Heart right ventricle (tissue), 16 donors: ENCODE results near the gene NELL1. TPM values are rescaled to one million over a fixed set of nuclear protein-coding genes. Genes with fewer than 3 reads are reported as not detected.

ENCODE experiments used
- ATAC-seq, 8 donors: fragments of 200-7000 bp; cut with Tn5 transposase; one replicate each; pipeline ENCODE4 v1.9.1; 2020; ENCODE audit warnings: mild to moderate bottlenecking in 8 of 8, moderate library complexity in 8 of 8, moderate number of reproducible peaks in 1 of 8
- DNase-seq, 2 donors: peaks; one replicate each; pipeline ENCODE4 v3.0.0-alpha.2; 2020
- H3K27ac ChIP-seq, 10 donors: fragments of 200-600 bp; sonication (generic) in 2 of 10; one replicate each; pipeline versions ENCODE4 v1.5.0 to v1.8.0; 2020 to 2022; ENCODE audit warnings: mild to moderate bottlenecking in 3 of 10
- H3K27me3 ChIP-seq, 7 donors: fragments of 200-600 bp; one replicate each; pipeline ENCODE4 v1.8.0; 2021 to 2022; ENCODE audit warnings: mild to moderate bottlenecking in 2 of 7
- H3K36me3 ChIP-seq, 9 donors: fragments of 200-600 bp; sonication (generic) in 1 of 9; one replicate each; pipeline versions ENCODE4 v1.5.0 to v1.8.0; 2020 to 2022; ENCODE audit warnings: mild to moderate bottlenecking in 2 of 9
- H3K4me1 ChIP-seq, 9 donors: fragments of 200-600 bp; sonication (generic) in 1 of 9; one replicate each; pipeline versions ENCODE4 v1.5.0 to v1.8.0; 2020 to 2022; ENCODE audit warnings: mild to moderate bottlenecking in 4 of 9
- H3K4me3 ChIP-seq, 10 donors: fragments of 200-600 bp; sonication (generic) in 2 of 10; one replicate each; pipeline versions ENCODE4 v1.5.0 to v1.8.0; 2020 to 2022; ENCODE audit warnings: mild to moderate bottlenecking in 7 of 10, moderate library complexity in 2 of 10
- H3K9me3 ChIP-seq, 11 donors: fragments of 200-600 bp in 10 of 11; sonication (generic) in 2 of 11; one replicate each; pipeline versions ENCODE4 v1.5.0 to v1.8.0; 2013 to 2022; ENCODE audit warnings: mild to moderate bottlenecking in 2 of 11, control low read depth in 1 of 11, moderate library complexity in 1 of 11
- WGBS, 2 donors: extraction: QIAGEN DNeasy Blood & Tissue Kit; methylation state at CpG; one replicate each; pipeline ENCODE4 v1.1.7; 2013; ENCODE audit warnings: inconsistent platforms in 1 of 2; 5-methylcytosine and 5-hydroxymethylcytosine counted together
- intact Hi-C, 10 donors: fragments of 100-400 bp; cut with DNase I; formaldehyde crosslinking; loops; one replicate each; pipeline versions ENCODE4 v1.11.1 to v1.14.2; 2022
- polyA plus RNA-seq, 2 donors: library from polyadenylated mRNA; stranded (reverse); fragments of 200-250 nt; gene quantifications; one replicate each; pipeline ENCODE4 v1.2.3, GENCODE V29; 2013
- total RNA-seq, 10 donors: library from RNA; stranded (reverse); fragmentation: NEBNext Ultra II Directional in 3 of 10; extraction: Animal tissue kit (Norgen Biotek cat#: 25700) in 3 of 10; gene quantifications; one replicate each; pipeline versions ENCODE4 v1.2.1 to v1.2.4, GENCODE V29; 2021 to 2023
- TF ChIP-seq, protein P1 (sequence below), 9 donors: fragments of 200-600 bp; sonication (generic) in 2 of 9; IDR thresholded peaks; one replicate each; pipeline versions ENCODE4 v1.5.0 to v1.8.0; 2021 to 2022; ENCODE audit warnings: antibody characterized with exemption in 9 of 9, mild to moderate bottlenecking in 5 of 9, moderate library complexity in 1 of 9
- donor health status: Arrhythmogenic right ventricular cardiomyopathy.
- donor health status: ischemic (EF 13 %, LVEDD 7.1; RV severe dilation, severe dysfunction).
- donor health status: healthy with polysubstance abuse.
- donor health status: DM: no; HTN: yes; CAD: no.
- donor health status: DM: no; HTN: no; CAD: no.
- donor health status: ischemic (EF 25% LVEDD 6.9; RV normal size, moderate dysfunction).
- donor health status: ischemic (EF 25% LVEDD 5.7; RV mildly dilated, moderate dysfunction).
- donor health status: healthy.
- donor health status: DM: yes; HTN: yes; CAD: no.
- donor health status: Ischemic cardiomyopathy.
- donor health status: ischemic (EF 35%, LVEDD 5.7; RV mildly dilated, moderate dysfunction).
- donor health status: nonischemic (EF 11% LVEDD 7.7; RV severe dilation, severe dysfunction).
- donor health status: DM: yes; HTN: yes; CAD: no.
- donor health status: PGD.
- donor health status: ischemic (EF 29% LVEDD 5.4; RV normal size, mild dysfunction).
- donor health status: nonischemic (EF 23%, LVEDD 6.1; RV moderate dilation, normal function).

NELL1 gene
- total and polyA plus RNA-seq, 12 donors: not detected

DNA sequence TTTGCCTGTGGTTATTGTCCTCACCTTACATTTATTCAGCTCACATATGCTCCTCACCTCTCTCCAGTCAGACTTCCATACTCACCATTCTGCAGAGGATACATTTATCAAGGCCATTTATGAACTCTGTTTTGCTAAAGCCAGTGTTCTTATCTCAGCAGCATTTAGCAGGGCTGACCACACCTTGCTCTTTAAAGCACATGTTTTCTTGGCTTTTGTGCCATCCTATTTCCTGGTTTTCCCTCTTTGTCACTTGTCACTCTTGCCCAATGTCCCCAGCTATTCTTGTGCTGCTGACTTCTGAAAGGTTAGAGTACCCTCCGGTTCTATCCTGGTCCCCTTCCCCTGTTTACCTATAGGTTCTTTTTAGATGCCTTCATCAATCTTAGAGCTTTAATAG is 446.6 kb downstream of the NELL1 start:
- TF ChIP-seq, protein P1, sequence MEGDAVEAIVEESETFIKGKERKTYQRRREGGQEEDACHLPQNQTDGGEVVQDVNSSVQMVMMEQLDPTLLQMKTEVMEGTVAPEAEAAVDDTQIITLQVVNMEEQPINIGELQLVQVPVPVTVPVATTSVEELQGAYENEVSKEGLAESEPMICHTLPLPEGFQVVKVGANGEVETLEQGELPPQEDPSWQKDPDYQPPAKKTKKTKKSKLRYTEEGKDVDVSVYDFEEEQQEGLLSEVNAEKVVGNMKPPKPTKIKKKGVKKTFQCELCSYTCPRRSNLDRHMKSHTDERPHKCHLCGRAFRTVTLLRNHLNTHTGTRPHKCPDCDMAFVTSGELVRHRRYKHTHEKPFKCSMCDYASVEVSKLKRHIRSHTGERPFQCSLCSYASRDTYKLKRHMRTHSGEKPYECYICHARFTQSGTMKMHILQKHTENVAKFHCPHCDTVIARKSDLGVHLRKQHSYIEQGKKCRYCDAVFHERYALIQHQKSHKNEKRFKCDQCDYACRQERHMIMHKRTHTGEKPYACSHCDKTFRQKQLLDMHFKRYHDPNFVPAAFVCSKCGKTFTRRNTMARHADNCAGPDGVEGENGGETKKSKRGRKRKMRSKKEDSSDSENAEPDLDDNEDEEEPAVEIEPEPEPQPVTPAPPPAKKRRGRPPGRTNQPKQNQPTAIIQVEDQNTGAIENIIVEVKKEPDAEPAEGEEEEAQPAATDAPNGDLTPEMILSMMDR (IDR thresholded peaks at IDR 0.05): no peak
- H3K4me1 ChIP-seq: no peaks in the 10 kb centered on the region
- intact Hi-C loops: no loop called here
- no peaks in the 10 kb centered on the region for H3K36me3 ChIP-seq
- ATAC-seq: no peak
- WGBS, 2 donors: 78 to 91% methylated on average over 1 of the region's 1 CpG
- no peak overlapping the region for H3K27ac ChIP-seq
- H3K27me3 ChIP-seq: peaks cover 0 to 3% (median 0%) of the 10 kb centered on the region in 7 donors
- H3K9me3 ChIP-seq: no peaks in the 10 kb centered on the region
- no peak for DNase-seq
- no peak overlapping the region for H3K4me3 ChIP-seq

DNA sequence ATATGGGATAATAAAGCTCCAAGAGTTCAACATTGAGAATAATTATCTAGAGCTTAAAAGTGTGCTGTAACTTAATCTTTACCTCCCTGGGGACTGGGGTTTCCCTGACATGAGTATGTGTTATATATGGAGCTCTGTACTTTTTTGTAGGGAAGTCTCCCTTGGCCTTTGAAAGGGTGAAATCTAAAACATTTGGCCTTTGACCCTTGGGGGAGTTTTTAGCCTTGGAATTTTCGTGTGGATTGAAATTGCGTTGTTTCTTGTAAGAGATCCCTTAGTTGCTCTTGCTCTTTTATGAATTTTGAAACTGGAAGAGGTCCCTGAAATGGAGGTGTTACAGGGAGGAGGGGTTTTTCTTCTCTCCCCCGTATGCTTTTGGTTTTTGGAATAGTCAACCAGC is 450.0 kb downstream of the NELL1 start:
- intact Hi-C loops: no loop called here
- DNase-seq: no peak

DNA sequence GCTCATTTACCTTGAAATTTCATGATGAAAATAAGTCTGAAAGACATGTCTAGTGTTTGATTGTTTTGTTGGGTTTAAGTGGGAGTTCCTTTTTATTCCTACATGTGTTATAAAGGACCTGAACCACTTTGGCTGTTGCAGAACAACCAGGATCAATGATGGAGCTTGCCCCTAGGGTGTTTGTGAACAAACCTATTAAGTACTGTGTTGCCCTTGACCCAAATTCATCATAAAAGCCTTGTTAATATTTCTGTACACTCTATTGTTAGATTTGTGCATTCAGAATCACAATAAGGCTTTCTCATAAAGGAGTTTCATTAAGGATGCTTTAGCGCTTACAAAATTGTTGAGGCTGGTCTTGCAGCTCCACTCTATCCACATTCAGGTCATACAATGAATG is 452.6 kb downstream of the NELL1 start:
- no peak for DNase-seq
- no peaks in the 10 kb centered on the region for H3K36me3 ChIP-seq
- H3K27me3 ChIP-seq: no peaks in the 10 kb centered on the region
- no peak for ATAC-seq
- intact Hi-C loops: no loop called here
- TF ChIP-seq, protein P1 (IDR thresholded peaks at IDR 0.05): no peak
- WGBS, 2 donors: 97 to 98% methylated on average over 1 of the region's 1 CpG
- no peak overlapping the region for H3K27ac ChIP-seq
- no peak overlapping the region for H3K4me3 ChIP-seq
- no peaks in the 10 kb centered on the region for H3K9me3 ChIP-seq
- no peaks in the 10 kb centered on the region for H3K4me1 ChIP-seq

More for the DNA sequence above, 450.0 kb downstream of the NELL1 start:
- Histone ChIP-seq H3K27ac (no peak overlapping the region), H3K27me3 (peaks cover 0 to 3% (median 0%) of the 10 kb centered on the region in 7 donors), H3K9me3 (no peaks in the 10 kb centered on the region), H3K36me3 (no peaks in the 10 kb centered on the region), H3K4me3 (no peak overlapping the region), H3K4me1 (no peaks in the 10 kb centered on the region)
- 38 to 42% methylated on average over 3 of the region's 3 CpGs for WGBS, 2 donors
- no peak for ATAC-seq
- TF ChIP-seq, protein P1 (IDR thresholded peaks at IDR 0.05): no peak

DNA sequence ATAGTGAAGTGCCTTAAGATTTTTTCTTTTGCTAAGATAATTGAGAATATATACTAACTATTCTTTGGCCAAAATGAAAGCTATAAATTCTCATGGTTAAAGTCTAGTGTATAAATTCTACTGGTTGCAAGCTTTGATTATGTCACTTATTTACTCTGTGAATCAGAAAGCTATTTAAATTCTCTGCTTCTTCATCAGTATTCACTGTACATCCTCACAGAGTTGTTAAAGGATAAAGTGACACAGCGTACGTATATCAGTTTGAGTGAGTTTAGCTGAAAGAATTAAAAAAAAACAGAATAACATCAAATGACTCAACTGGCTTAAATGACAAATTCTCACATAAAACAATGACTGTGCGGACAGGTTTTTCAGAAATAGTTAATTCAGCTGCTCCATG is 453.1 kb downstream of the NELL1 start:
- Histone ChIP-seq H3K27me3 (no peaks in the 10 kb centered on the region), H3K4me1 (no peaks in the 10 kb centered on the region), H3K27ac (no peak overlapping the region), H3K36me3 (no peaks in the 10 kb centered on the region), H3K4me3 (no peak overlapping the region), H3K9me3 (no peaks in the 10 kb centered on the region)
- WGBS, 2 donors: 90 to 93% methylated on average over 3 of the region's 3 CpGs
- ATAC-seq: no peak
- intact Hi-C loops: no loop called here
- TF ChIP-seq, protein P1 (IDR thresholded peaks at IDR 0.05): no peak
- no peak for DNase-seq
